Left lobe of liver (tissue), 2 donors: Measurements from ENCODE around the gene FNDC10. TPM values are rescaled to one million over a fixed set of nuclear protein-coding genes. Genes with fewer than 3 reads are reported as not detected.

Experiments
- ATAC-seq: fragments of 200-7000 bp; cut with Tn5 transposase; one replicate; pipeline ENCODE4 v1.9.1; 2020; ENCODE audit warnings: mild to moderate bottlenecking, moderate library complexity
- DNase-seq: peaks from one replicate; pipeline ENCODE4 v3.0.0-alpha.2; 2020; ENCODE audit warnings: low spot score
- total RNA-seq: library from RNA; stranded (reverse); gene quantifications from one replicate; pipeline ENCODE4 v1.2.1, GENCODE V29; 2021
- donor health status: DM: no; HTN: no; CAD: no; lungs with moderate emphysema.
- donor health status: DM: no; HTN: yes; CAD: no.

Gene FNDC10
- total RNA-seq, 1 donor from 2014 or later: 0.58 TPM

- no peak for ATAC-seq
- DNase-seq: no peak
These were observed 29.0 kb upstream of the FNDC10 start for GRCh38 chr1:1628754-1629429.

- DNase-seq (no peak), ATAC-seq (no peak)
These were observed 28.2 kb upstream of the FNDC10 start for GRCh38 chr1:1627829-1628753.

GRCh38 chr1:1627261-1627828 lies 27.4 kb upstream of the FNDC10 start:
- ATAC-seq (no peak), DNase-seq (peak; percentile 42)

GRCh38 chr1:1626207-1627141 lies 26.5 kb upstream of the FNDC10 start:
- DNase-seq: peak; percentile 45

GRCh38 chr1:1625824-1626206 lies 25.9 kb upstream of the FNDC10 start:
- no peak for ATAC-seq
- no peak for DNase-seq

More at GRCh38 chr1:1626207-1627141, 26.5 kb upstream of the FNDC10 start:
- no peak for ATAC-seq

GRCh38 chr1:1625404-1625775 lies 25.5 kb upstream of the FNDC10 start:
- DNase-seq: no peak

GRCh38 chr1:1624443-1625403 lies 24.8 kb upstream of the FNDC10 start:
- ATAC-seq (no peak), DNase-seq (no peak)

More at GRCh38 chr1:1625404-1625775, 25.5 kb upstream of the FNDC10 start:
- ATAC-seq: no peak

GRCh38 chr1:1623631-1624442 lies 23.9 kb upstream of the FNDC10 start:
- ATAC-seq: no peak
- no peak for DNase-seq

GRCh38 chr1:1623181-1623630 lies 23.3 kb upstream of the FNDC10 start:
- no peak for ATAC-seq
- no peak for DNase-seq

- DNase-seq: no peak
- ATAC-seq: no peak
These were observed 22.8 kb upstream of the FNDC10 start for GRCh38 chr1:1622788-1623094.

- DNase-seq (no peak), ATAC-seq (no peak)
These were observed 22.3 kb upstream of the FNDC10 start for GRCh38 chr1:1622010-1622787.

- no peak for DNase-seq
- no peak for ATAC-seq
These were observed 21.5 kb upstream of the FNDC10 start for GRCh38 chr1:1621173-1622009.

GRCh38 chr1:1620433-1621139 lies 20.7 kb upstream of the FNDC10 start:
- no peak for DNase-seq
- ATAC-seq: no peak

GRCh38 chr1:1619917-1620361 lies 20.0 kb upstream of the FNDC10 start:
- peak; percentile 88 for DNase-seq
- peak; percentile 52 for ATAC-seq

- ATAC-seq (no peak), DNase-seq (no peak)
These were observed 18.6 kb upstream of the FNDC10 start for GRCh38 chr1:1618396-1619068.

- no peak for DNase-seq
- ATAC-seq: no peak
These were observed 18.0 kb upstream of the FNDC10 start for GRCh38 chr1:1617925-1618324.
